Small intestine (tissue), 7 donors: ENCODE measurements around the gene CHRNB2. TPM values are rescaled to one million over a fixed set of nuclear protein-coding genes. Genes with fewer than 3 reads are reported as not detected.
A peak's percentile ranks its signal among the peaks of the same experiment; 100 is the strongest.

Experiments used
- DNase-seq, 2 donors: peaks; one replicate each; pipeline versions ENCODE4 v3.0.0 to v3.0.0-alpha.2; 2013
- FAIRE-seq: peaks from 2 replicates; lab custom pipeline; 2012; peaks lifted over from hg19 to GRCh38; lab: Jason Lieb, UNC
- H3K27ac ChIP-seq, 3 donors: one replicate each; pipeline ENCODE4 v1.5.1; 2013; ENCODE audit warnings: low read length in 2 of 3, mild to moderate bottlenecking in 2 of 3, control low read depth in 1 of 3, inconsistent platforms in 1 of 3, low read depth in 1 of 3, moderate library complexity in 1 of 3
- H3K27me3 ChIP-seq, 3 donors: one replicate each; pipeline ENCODE4 v1.6.1; 2013; ENCODE audit warnings: low read length in 3 of 3, inconsistent platforms in 1 of 3; ENCODE audit not compliant: control insufficient read depth in 3 of 3, insufficient read depth in 3 of 3
- H3K36me3 ChIP-seq, 3 donors: one replicate each; pipeline ENCODE4 v1.6.1; 2013; ENCODE audit warnings: low read length in 3 of 3, inconsistent platforms in 1 of 3, low read depth in 1 of 3, mild to moderate bottlenecking in 1 of 3, moderate library complexity in 1 of 3; ENCODE audit not compliant: control insufficient read depth in 3 of 3, insufficient read depth in 2 of 3
- H3K4me1 ChIP-seq, 3 donors: one replicate each; pipeline ENCODE4 v1.6.1; 2013; ENCODE audit warnings: low read length in 2 of 3, inconsistent platforms in 1 of 3, low read depth in 1 of 3, mild to moderate bottlenecking in 1 of 3, moderate library complexity in 1 of 3; ENCODE audit not compliant: control insufficient read depth in 3 of 3, insufficient read depth in 2 of 3
- H3K4me3 ChIP-seq, 3 donors: one replicate each; pipeline ENCODE4 v1.5.1; 2013; ENCODE audit warnings: low read length in 3 of 3, control low read depth in 1 of 3, inconsistent platforms in 1 of 3, low read depth in 1 of 3, mild to moderate bottlenecking in 1 of 3, moderate library complexity in 1 of 3
- H3K9me3 ChIP-seq, 2 donors: one replicate each; pipeline ENCODE4 v1.6.1; 2013; ENCODE audit warnings: low read depth in 1 of 2, low read length in 1 of 2; ENCODE audit not compliant: control insufficient read depth in 2 of 2, insufficient read depth in 1 of 2
- WGBS, 3 donors: extraction: QIAGEN DNeasy Blood & Tissue Kit; methylation state at CpG; one replicate each; pipeline ENCODE4 v1.1.7; 2013; 5-methylcytosine and 5-hydroxymethylcytosine counted together
- polyA plus RNA-seq, 4 donors: library from polyadenylated mRNA; stranded (reverse) in 3 of 4; unstranded in 1 of 4; fragments of 200-250 nt in 3 of 4; fragments of 120-200 nt in 1 of 4; gene quantifications; one replicate each; pipeline versions ENCODE4 v1.2.1 to v1.2.3, GENCODE V29; 2013
- donor health status: healthy with polysubstance abuse.
- donor health status: control.
- donor health status: control.
- donor health status: Bipolar disorder and iron deficiency.
- donor health status: healthy.

CHRNB2 gene
- polyA plus RNA-seq, 4 donors, result 0.75 to 0.95 TPM; not detected in 2

DNA sequence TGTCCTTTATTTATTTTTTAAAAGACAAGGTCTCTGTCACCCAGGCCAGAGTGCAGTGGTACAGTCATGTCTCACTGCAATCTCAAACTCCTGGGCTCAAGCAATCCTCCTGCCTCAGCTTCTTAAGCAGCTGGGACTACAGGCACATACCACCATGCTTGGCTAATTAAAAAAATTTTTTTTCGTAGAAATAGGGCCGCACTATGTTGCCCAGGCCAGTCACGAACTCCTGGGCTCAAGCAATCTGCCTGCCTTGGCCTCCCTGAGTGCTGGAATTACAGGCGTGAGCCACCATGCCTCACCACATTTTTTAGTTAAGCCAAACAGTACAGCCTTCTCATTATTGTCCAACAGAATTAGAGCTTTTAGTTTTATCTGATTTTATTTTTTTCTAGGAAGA, 47.8 kb downstream of the CHRNB2 start:
- no peak overlapping the region for H3K4me3 ChIP-seq
- WGBS, 3 donors, result 93 to 97% (median 94%) methylated on average over 4 of the region's 4 CpGs
- FAIRE-seq (no peak), DNase-seq (no peak)
- peaks cover 0 to 5% (median 0%) of the 10 kb centered on the region in 3 donors for H3K36me3 ChIP-seq
- H3K27me3 ChIP-seq, result no peaks in the 10 kb centered on the region
- H3K9me3 ChIP-seq, result no peaks in the 10 kb centered on the region
- no peaks in the 10 kb centered on the region for H3K4me1 ChIP-seq
- no peak overlapping the region for H3K27ac ChIP-seq

DNA sequence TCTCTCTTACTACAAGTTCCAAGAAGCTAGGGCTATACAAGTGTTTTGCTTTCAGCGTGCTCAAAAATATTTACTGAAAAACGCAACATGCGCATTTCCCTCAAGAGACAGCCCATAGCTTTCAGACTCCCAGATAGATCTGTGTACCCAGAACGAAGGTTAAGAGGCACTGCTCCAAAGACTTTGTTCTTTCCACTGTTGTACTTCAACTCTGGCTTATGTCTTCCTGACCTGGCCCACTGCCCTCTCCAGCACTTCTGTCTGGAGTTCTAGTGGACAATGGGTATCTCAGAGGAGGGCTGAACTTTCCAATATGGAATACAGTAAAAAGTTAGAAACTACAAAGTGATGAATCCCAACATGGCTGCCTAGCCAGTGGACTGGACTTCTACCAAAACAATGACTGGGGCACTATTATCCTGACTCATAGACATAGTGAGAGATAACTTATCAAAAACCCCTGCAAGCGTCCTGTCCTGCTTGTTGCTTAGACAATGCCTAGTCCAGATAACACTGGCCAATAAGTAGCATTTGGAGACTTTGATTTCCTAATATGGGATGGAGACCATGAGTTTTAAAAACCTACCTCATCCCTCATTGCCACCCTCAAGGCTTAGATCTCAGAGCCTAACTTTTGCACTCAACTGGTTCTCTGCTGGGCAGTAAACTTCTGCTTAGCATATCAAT, 49.2 kb downstream of the CHRNB2 start:
- no peaks in the 10 kb centered on the region for H3K4me1 ChIP-seq
- WGBS, 3 donors, result 71 to 80% (median 79%) methylated on average over 5 of the region's 5 CpGs
- H3K4me3 ChIP-seq, result no peak overlapping the region
- H3K27me3 ChIP-seq, result no peaks in the 10 kb centered on the region
- DNase-seq (no peak), FAIRE-seq (no peak)
- no peak overlapping the region for H3K27ac ChIP-seq
- peaks cover 0 to 7% (median 0%) of the 10 kb centered on the region in 3 donors for H3K36me3 ChIP-seq
- no peaks in the 10 kb centered on the region for H3K9me3 ChIP-seq

DNA sequence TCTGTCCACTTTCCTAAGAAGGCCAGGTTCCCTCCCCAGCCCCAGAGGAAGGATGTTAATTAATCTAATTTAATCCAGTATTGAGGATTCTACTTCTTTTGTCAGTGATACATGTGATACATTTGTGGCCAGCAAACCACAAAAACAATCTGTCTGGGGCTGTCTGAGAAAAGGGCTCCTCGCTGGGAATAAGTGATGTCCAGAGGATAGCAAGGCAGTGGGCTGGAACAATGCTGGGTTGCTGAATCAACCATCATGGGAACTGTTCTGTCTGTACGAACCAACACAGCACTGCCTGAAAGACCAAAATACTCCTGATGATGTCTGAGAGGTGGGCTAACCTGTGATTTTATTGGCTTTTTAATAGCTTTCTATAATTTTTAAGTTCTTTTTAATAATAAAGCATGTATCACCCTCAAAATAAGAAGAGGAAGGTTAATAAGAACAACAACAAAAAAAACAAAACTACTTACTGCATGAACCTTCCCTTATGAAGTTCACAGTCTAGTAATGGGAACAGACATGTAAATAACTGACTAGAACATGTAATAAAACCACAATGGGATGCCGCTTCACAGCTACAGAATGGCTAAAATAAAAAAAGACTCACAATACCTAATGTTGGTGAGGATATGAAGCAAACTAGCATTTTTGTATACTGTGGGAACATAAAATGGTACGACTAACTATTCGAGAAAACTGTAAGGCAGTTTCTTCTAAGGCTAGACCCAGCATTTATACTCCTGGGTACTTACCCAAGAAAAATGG, 51.8 kb downstream of the CHRNB2 start:
- Histone ChIP-seq H3K27ac (no peak overlapping the region), H3K4me1 (no peaks in the 10 kb centered on the region), H3K4me3 (no peak overlapping the region), H3K27me3 (no peaks in the 10 kb centered on the region), H3K36me3 (peaks cover 0 to 14% (median 0%) of the 10 kb centered on the region in 3 donors), H3K9me3 (no peaks in the 10 kb centered on the region)
- FAIRE-seq (no peak), DNase-seq (no peak)
- WGBS, 3 donors, result 83 to 91% (median 88%) methylated on average over 5 of the region's 5 CpGs

DNA sequence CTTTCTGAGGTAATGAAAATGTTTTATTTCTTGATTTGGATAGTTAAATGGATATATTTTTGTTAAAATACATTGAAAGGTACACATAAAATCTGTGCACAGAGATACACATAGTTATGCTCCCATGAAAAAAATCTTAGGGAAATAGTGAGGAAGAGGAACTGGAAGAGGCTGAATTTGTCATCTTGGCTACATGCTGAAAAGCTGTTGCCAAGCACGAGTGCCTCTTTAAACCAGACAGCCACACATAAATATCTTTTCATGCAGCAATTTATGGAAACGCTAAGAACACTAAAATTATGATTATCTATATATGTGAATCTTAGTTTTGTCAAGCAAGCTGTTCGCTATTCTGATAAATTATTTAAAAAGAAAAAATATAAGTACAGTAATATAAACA, 53.2 kb downstream of the CHRNB2 start:
- no peaks in the 10 kb centered on the region for H3K9me3 ChIP-seq
- no peak for FAIRE-seq
- no peak for DNase-seq
- peaks cover 0 to 11% (median 0%) of the 10 kb centered on the region in 3 donors for H3K36me3 ChIP-seq
- H3K27me3 ChIP-seq, result no peaks in the 10 kb centered on the region
- H3K27ac ChIP-seq, result no peak overlapping the region
- 65 to 92% (median 85%) methylated on average over 3 of the region's 3 CpGs for WGBS, 3 donors
- no peak overlapping the region for H3K4me3 ChIP-seq
- H3K4me1 ChIP-seq, result no peaks in the 10 kb centered on the region

DNA sequence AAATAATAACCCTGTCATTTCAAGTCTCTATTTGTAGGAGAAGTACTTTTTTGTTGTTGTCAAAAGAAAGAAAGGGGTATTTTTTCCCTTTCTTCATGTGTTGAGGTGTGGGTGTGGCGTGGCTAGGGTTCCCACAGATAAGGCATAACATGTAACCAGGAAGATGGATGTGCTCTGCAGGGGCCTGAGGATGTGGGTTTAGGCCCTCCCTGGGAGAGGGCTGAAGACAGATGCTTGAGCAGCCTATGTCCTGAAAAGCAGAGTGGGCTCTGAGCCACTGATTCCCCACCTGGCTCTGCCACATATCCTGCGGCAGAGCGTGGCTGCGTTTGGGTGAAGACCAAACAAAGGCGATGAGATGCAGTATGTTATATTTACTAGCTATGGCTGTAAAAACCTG, 54.3 kb downstream of the CHRNB2 start:
- 88 to 92% (median 91%) methylated on average over 5 of the region's 5 CpGs for WGBS, 3 donors
- Histone ChIP-seq H3K9me3 (no peaks in the 10 kb centered on the region), H3K27me3 (no peaks in the 10 kb centered on the region), H3K36me3 (peaks cover 0 to 11% (median 0%) of the 10 kb centered on the region in 3 donors), H3K4me3 (no peak overlapping the region), H3K4me1 (peaks cover 2 to 8% (median 4%) of the 10 kb centered on the region in 3 donors), H3K27ac (no peak overlapping the region)
- DNase-seq, result no peak
- FAIRE-seq, result no peak

DNA sequence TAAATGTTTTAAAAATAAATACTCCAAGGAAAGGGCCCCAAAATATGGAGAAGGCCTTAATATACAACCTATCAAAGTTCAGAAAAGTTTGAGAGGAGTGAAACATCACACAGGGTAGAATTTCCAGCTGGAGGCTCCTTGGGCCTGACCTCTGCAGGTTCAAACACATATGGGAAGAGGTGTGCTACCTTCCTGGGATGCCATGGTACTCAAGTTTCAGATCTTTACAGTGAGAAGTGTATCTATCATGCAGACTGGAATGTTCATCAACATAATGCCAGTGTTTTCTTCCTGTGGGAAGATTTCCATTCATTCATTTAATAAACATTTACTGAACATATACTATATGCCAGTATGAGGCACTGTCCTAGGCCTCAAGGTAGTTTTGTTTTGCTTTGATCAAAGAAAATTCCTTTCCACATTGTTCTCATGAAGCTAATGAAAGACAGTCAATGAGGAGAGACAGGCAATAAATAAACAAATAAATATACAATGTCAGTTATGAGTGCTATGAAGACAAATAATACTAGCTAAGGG, 55.0 kb downstream of the CHRNB2 start:
- no peaks in the 10 kb centered on the region for H3K9me3 ChIP-seq
- FAIRE-seq (no peak), DNase-seq (no peak)
- H3K4me3 ChIP-seq, result no peak overlapping the region
- H3K27me3 ChIP-seq, result no peaks in the 10 kb centered on the region
- no peak overlapping the region for H3K27ac ChIP-seq
- H3K4me1 ChIP-seq, result peaks cover 2 to 8% (median 4%) of the 10 kb centered on the region in 3 donors
- peaks cover 0 to 11% (median 0%) of the 10 kb centered on the region in 3 donors for H3K36me3 ChIP-seq

DNA sequence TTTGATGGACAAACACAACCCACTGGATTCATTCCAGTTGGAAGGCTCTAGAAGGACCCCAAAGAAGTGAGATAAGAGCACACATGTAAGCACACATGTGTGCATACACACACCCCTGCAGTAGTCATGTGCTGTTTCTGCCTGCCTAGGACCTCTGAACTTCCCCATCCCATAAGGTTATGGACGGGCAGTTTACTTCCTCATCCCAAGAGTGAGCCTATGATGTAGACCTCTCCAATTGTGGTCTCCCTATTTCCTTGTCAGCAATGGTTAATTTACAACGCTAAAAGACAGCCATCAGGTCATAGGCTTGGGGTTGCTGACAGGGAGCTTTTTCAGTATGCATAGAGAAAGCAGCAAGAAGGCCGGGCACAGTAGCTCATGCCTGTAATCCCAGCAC, 55.8 kb downstream of the CHRNB2 start:
- no peak overlapping the region for H3K4me3 ChIP-seq
- peaks cover 0 to 11% (median 0%) of the 10 kb centered on the region in 3 donors for H3K36me3 ChIP-seq
- DNase-seq (peak in 1 of 2 donors; percentile 13), FAIRE-seq (no peak)
- peaks cover 2 to 8% (median 4%) of the 10 kb centered on the region in 3 donors for H3K4me1 ChIP-seq
- 75 to 91% (median 90%) methylated on average over 3 of the region's 3 CpGs for WGBS, 3 donors
- no peaks in the 10 kb centered on the region for H3K27me3 ChIP-seq
- no peaks in the 10 kb centered on the region for H3K9me3 ChIP-seq
- no peak overlapping the region for H3K27ac ChIP-seq

DNA sequence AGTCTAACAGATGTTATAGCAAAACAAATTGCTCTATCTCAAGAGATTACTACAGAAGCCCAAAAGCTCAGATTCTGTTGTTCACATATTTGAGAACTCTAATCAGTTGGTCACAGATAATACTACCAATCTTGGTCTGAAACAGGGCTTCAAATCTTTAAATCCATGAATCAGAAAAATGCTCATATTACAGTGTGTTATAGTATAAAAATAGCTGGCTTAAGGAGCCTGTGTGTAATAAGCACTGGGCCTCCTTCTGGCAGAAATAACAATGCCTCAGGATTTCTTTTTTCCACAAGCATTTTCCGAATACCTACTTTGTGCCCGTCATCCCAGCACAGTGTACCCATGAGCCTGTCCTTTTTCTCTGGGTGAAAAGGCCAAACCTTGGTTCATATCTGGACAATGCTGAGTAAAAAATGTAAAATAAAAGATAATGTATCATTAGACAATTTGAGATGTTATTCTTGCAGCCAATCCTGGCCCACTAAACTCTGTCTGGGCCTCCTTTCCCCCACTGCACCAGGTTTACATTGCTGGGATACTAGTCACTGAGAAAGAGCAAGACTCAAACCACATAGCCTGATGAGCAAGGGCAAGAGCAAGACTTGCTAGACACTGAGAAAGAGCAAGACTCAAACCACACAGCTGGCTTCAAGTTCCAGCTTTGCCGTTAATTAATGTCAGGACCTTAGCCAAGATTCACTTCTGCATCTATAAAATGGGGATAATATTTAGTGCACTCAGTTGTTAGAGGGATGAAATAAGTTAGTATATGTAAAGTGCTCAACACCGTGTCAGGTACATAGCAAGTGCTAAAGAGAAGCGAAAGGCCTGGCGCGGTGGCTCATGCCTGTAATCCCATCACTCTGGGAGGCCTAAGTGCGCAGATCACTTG, 57.4 kb downstream of the CHRNB2 start:
- peak overlapping the region in 1 of 3 donors; percentile 22 for H3K27ac ChIP-seq
- no peak overlapping the region for H3K4me3 ChIP-seq
- WGBS, 3 donors, result 90 to 95% (median 93%) methylated on average over 8 of the region's 8 CpGs
- H3K27me3 ChIP-seq, result no peaks in the 10 kb centered on the region
- DNase-seq (no peak), FAIRE-seq (no peak)
- no peaks in the 10 kb centered on the region for H3K9me3 ChIP-seq
- peaks cover 2 to 8% (median 4%) of the 10 kb centered on the region in 3 donors for H3K4me1 ChIP-seq
- H3K36me3 ChIP-seq, result peaks cover 0 to 9% (median 0%) of the 10 kb centered on the region in 3 donors
